Natural killer cell (primary cell): ENCODE results near the gene TXNDC11. TPM values are rescaled to one million over a fixed set of nuclear protein-coding genes. Genes with fewer than 3 reads are reported as not detected.

ENCODE experiments used
- ATAC-seq, 3 donors: fragments of 150-1000 bp in 2 of 3; fragments of 200-7000 bp in 1 of 3; cut with Tn5 transposase; 1 replicate in 1 of 3; 2 replicates in 2 of 3; pipeline ENCODE4 v1.10.0; 2021; ENCODE audit warnings: mild to moderate bottlenecking in 2 of 3, moderate library complexity in 2 of 3
- DNase-seq, 2 donors: peaks; one replicate each; pipeline versions ENCODE4 v3.0.0 to v3.0.0-alpha.2; 2013 to 2021; ENCODE audit warnings: mixed read lengths in 1 of 2
- H3K27ac ChIP-seq: one replicate; pipeline ENCODE4 v1.5.1; 2013; ENCODE audit warnings: mild to moderate bottlenecking, low read length
- H3K27me3 ChIP-seq: one replicate; pipeline ENCODE4 v1.6.1; 2013; ENCODE audit warnings: low read length; ENCODE audit not compliant: control insufficient read depth, insufficient read depth
- H3K36me3 ChIP-seq: one replicate; pipeline ENCODE4 v1.6.1; 2013; ENCODE audit warnings: low read length; ENCODE audit not compliant: control insufficient read depth, insufficient read depth
- H3K4me1 ChIP-seq: one replicate; pipeline ENCODE4 v1.6.1; 2013; ENCODE audit warnings: low read length; ENCODE audit not compliant: control insufficient read depth, insufficient read depth
- H3K4me3 ChIP-seq: one replicate; pipeline ENCODE4 v1.5.1; 2013; ENCODE audit warnings: low read length
- H3K9me3 ChIP-seq: one replicate; pipeline ENCODE4 v1.6.1; 2013; ENCODE audit warnings: low read length; ENCODE audit not compliant: control insufficient read depth, insufficient read depth
- H3K27ac Mint-ChIP-seq, 2 donors: one replicate each; pipeline ENCODE4 v1.8.0; 2022; ENCODE audit warnings: mild to moderate bottlenecking in 2 of 2, mixed read lengths in 2 of 2, moderate library complexity in 1 of 2
- H3K27me3 Mint-ChIP-seq, 2 donors: one replicate each; pipeline ENCODE4 v1.8.0; 2022; ENCODE audit warnings: low read depth in 2 of 2, mixed read lengths in 2 of 2
- H3K36me3 Mint-ChIP-seq: one replicate; pipeline ENCODE4 v1.8.0; 2022; ENCODE audit warnings: mixed read lengths
- H3K4me1 Mint-ChIP-seq, 2 donors: one replicate each; pipeline ENCODE4 v1.8.0; 2022; ENCODE audit warnings: mixed read lengths in 2 of 2
- H3K4me3 Mint-ChIP-seq: one replicate; pipeline ENCODE4 v1.8.0; 2022; ENCODE audit warnings: mild to moderate bottlenecking, moderate library complexity, mixed read lengths
- H3K9me3 Mint-ChIP-seq, 2 donors: one replicate each; pipeline ENCODE4 v1.8.0; 2022; ENCODE audit warnings: mixed read lengths in 2 of 2
- CTCF ChIP-seq: fragments of 200-600 bp; IDR thresholded peaks from one replicate; pipeline ENCODE4 v1.8.0; 2022; ENCODE audit warnings: antibody characterized with exemption
- WGBS: methylation state at CpG from one replicate; pipeline ENCODE4 v1.1.7; 2013; ENCODE audit warnings: missing lambda C conversion rate; ENCODE audit not compliant: insufficient coverage; 5-methylcytosine and 5-hydroxymethylcytosine counted together
- intact Hi-C: fragments of 100-400 bp; cut with micrococcal nuclease; formaldehyde crosslinking; loops from one replicate; pipeline ENCODE4 v1.14.2; 2022
- total RNA-seq, 4 donors: library from RNA; stranded (reverse); fragments of 120-200 nt in 1 of 4; gene quantifications; one replicate each; pipeline versions ENCODE4 v1.2.3 to v1.2.4, GENCODE V29; 2013 to 2022

The TXNDC11 gene
- total RNA-seq, 3 donors from 2014 or later (not counting 1 experiment from before 2014, with no cell fraction given), result 63.4 to 99.2 (median 68.9) TPM

DNA sequence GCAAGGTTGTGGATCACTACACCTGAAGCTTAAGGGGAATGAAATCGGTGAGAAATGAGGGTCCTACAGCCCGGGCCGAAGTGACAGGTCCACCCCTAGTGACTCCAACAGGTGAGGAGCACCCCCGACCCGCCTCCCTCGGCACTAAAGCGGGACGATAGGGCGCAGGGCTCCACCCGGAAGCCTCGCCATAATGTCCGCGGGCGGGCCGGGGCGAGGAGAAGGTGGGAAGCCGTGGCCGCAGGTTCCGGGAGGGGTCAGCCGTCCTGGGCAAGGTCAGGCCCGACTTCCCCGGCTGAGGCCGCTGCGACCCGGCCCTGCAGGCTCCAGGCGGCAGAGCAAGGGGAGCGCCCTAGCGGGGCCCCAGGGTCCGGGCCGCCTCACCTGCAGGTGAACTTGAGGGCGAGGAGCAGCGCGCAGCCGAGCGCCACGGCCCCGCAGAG is 543 bp downstream of the TXNDC11 start:
- peak in 1 of 2 donors; percentile 48 for DNase-seq
- no peak for TF ChIP-seq CTCF
- peak overlapping the region; percentile 97 for H3K4me3 Mint-ChIP-seq
- WGBS, result under 1% methylated on average over 37 of the region's 37 CpGs
- Histone ChIP-seq H3K4me3 (peak overlapping the region; percentile 93), H3K27me3 (no peaks in the 10 kb centered on the region), H3K36me3 (peaks cover under 1% of the 10 kb centered on the region), H3K27ac (peak overlapping the region; percentile 87), H3K9me3 (no peaks in the 10 kb centered on the region), H3K4me1 (peaks cover 33% of the 10 kb centered on the region)
- no peaks in the 10 kb centered on the region for H3K36me3 Mint-ChIP-seq
- no peaks in the 10 kb centered on the region for H3K27me3 Mint-ChIP-seq
- intact Hi-C loops, result loop anchor here (1.0 kb wide), 4 partner anchors 41 to 174 kb away; partner anchors contain the start of genes RSL1D1 and ZC3H7A
- peak overlapping the region; percentile 92 to 94 for H3K27ac Mint-ChIP-seq
- H3K9me3 Mint-ChIP-seq, result no peaks in the 10 kb centered on the region
- peak in 1 of 3 donors; percentile 3 for ATAC-seq
- H3K4me1 Mint-ChIP-seq, result peaks cover 51 to 57% of the 10 kb centered on the region in 2 donors

DNA sequence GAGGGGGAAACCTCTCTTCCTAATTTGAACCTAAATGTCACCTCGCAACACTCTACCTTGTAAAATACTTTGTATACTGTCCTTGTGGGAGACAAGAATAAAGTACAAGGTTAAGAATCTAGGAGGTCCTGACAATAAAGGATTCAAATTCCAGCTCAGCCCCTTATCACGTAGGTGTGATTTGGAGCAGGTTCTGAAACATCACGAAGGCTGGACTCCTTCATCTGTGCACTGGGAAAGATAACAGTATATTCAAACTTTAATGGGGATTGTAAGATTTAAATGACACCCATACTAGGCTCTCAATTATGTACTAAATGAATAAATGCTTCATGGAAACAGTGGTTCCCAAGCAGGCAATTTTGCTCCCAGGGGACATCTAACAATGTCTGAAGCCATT is 2.1 kb downstream of the TXNDC11 start:
- no peak overlapping the region for H3K4me3 ChIP-seq

DNA sequence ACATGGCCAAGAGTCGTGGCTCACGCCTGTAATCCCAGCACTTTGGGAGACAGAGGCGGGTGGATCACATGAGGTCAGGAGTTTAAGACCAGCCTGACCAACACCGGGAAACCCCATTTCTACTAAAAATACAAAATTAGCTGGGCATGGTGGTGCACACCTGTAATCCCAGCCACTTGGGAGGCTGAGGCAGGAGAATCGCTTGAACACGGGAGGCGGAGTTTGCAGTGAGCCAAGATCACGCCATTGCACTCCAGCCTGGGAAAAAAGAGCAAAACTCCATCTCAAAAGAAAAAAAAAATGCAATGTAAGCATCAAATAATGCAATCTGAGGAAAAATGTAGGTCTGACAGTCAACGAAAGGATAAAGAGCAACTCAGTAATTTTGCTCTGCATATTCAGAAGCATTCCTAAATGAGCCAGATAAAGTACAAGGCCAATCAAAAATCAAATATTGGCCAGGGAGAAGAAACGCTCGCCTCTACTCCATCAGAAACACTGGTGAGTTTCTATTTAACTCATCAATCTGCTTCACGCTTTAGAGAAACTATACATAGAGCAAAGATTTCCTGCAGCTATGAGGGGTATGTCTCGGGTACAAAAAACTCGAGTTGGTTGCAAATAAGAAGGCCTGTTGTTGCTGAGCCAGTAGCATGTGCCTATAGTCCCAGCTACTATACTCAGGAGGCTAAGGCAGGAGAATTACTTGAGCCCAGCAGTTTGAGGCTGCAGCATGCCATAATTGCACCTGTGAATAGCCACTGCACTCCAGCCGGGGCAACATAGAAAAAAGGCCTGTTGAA is 3.7 kb downstream of the TXNDC11 start:
- Histone ChIP-seq H3K36me3 (peaks cover 23% of the 10 kb centered on the region), H3K9me3 (no peaks in the 10 kb centered on the region), H3K4me3 (no peak overlapping the region), H3K4me1 (peaks cover 32% of the 10 kb centered on the region), H3K27ac (no peak overlapping the region), H3K27me3 (no peaks in the 10 kb centered on the region)
- Mint-ChIP-seq H3K36me3 (peaks cover 8% of the 10 kb centered on the region), H3K27me3 (no peaks in the 10 kb centered on the region), H3K27ac (peak overlapping the region in 1 of 2 donors; percentile 92), H3K9me3 (no peaks in the 10 kb centered on the region), H3K4me1 (peaks cover 57 to 63% of the 10 kb centered on the region in 2 donors), H3K4me3 (peak overlapping the region; percentile 32)
- ATAC-seq (no peak), DNase-seq (no peak)
- 83% methylated on average over 13 of the region's 15 CpGs for WGBS
- TF ChIP-seq CTCF, result no peak
- intact Hi-C loops, result no loop called here

More for the DNA sequence above, 2.1 kb downstream of the TXNDC11 start:
- no peak for TF ChIP-seq CTCF
- Histone ChIP-seq H3K27ac (no peak overlapping the region), H3K4me1 (peaks cover 33% of the 10 kb centered on the region), H3K9me3 (no peaks in the 10 kb centered on the region), H3K27me3 (no peaks in the 10 kb centered on the region), H3K36me3 (peaks cover 8% of the 10 kb centered on the region)
- no CpG with 5 or more reads among the region's 3 CpGs for WGBS
- no peaks in the 10 kb centered on the region for H3K9me3 Mint-ChIP-seq
- no peaks in the 10 kb centered on the region for H3K36me3 Mint-ChIP-seq
- peak overlapping the region; percentile 92 to 94 for H3K27ac Mint-ChIP-seq
- H3K4me1 Mint-ChIP-seq, result peaks cover 58 to 60% of the 10 kb centered on the region in 2 donors
- ATAC-seq (no peak), DNase-seq (no peak)
- H3K4me3 Mint-ChIP-seq, result peak overlapping the region; percentile 97
- no peaks in the 10 kb centered on the region for H3K27me3 Mint-ChIP-seq
- intact Hi-C loops, result no loop called here
